ENCODE measurements around the gene PIGZ. TPM values are rescaled to one million over a fixed set of nuclear protein-coding genes. Genes with fewer than 3 reads are reported as not detected.
A peak's percentile ranks its signal among the peaks of the same experiment; 100 is the strongest.

PIGZ gene
- total and polyA plus RNA-seq, 9 of the 15 experiments (the other 6 are each of a cell fraction or from before 2014, with no cell fraction given), result 0.15 to 1.8 (median 0.76) TPM

DNA sequence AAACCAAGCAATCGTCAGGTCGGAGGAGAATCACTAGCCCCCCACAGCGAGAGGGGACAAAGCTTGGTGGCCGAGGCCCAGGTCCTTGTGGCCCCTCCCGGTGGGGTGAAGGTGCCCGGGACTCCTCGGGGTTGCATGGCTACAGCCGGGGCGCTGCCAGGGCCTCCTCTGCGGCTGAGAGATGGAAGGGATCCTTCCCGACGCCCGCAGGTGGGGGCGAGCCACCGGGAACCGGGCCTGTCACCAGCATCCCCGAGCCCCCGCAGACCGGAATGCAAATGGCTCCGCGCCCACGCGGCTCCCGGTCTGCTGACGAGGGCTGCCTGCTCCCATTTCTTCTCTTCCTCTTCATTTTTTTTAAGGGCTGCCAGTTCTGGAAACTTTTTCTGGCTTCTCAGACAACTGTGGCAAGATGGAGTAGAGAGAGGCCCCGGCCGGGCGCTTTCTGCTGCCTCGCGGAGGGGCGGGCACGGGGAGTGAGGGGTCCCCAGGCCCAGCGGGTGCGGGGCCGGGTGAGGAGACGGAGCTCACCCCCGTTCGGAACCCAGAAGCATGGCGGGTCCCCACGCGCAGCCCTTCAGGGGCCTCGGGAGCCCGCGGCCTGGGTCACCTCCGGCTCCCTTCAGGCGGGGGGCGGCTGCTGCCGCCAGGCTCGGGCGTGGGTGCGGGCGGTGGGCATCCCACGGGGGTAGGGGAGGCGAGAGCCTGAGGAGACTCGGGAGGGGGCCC, 33.5 kb upstream of the PIGZ start:
- DNase-seq (ENCODE audit: extremely low read depth in 1 of 4, low spot score in 3 of 4) (no peak), ATAC-seq (no peak; the same call in 2 of the 3 replicates), FAIRE-seq (no peak)
- BruUV-seq (replicated peaks), result no TSS peak
- peak overlapping the region in 1 of 2 experiments; percentile 96; a peak in 3 of 4 replicates for H3K9ac ChIP-seq (ENCODE audit: insufficient read depth in 1 of 2, low read depth in 2 of 2, low read length in 2 of 2)
- H3K27me3 ChIP-seq (ENCODE audit: control insufficient read depth in 2 of 2, insufficient read depth in 2 of 2, low read length in 2 of 2), result no peaks in the 10 kb centered on the region
- H3K4me3 ChIP-seq, result peak overlapping the region; percentile 38
- H3K79me2 ChIP-seq (ENCODE audit: control insufficient read depth, insufficient read depth, low read length), result no peaks in the 10 kb centered on the region
- intact Hi-C loops (cut with micrococcal nuclease), result loop anchor here (5.0 kb wide), 1 partner anchor 185 kb away; no protein-coding TSS in a partner anchor
- no peaks in the 10 kb centered on the region for H3K9me1 ChIP-seq (ENCODE audit: control insufficient read depth, insufficient read depth, low read length)
- in situ Hi-C loops (cut with MboI), result no loop called here
- H3K27ac ChIP-seq (ENCODE audit: extremely low read depth, low read depth, low read length), result peak overlapping the region; percentile 74; the same call in 2 of the 3 replicates
- H4K20me1 ChIP-seq (replicated peaks; ENCODE audit: control insufficient read depth, insufficient read depth, low read length), result no peaks in the 10 kb centered on the region
- no peaks in the 10 kb centered on the region for H3K9me3 ChIP-seq (replicated peaks; ENCODE audit: control insufficient read depth, insufficient read depth, low read depth, low read length)
- CTCF ChIA-PET (ENCODE audit: low intra/inter-chr PET ratio), result interaction anchor here (0.6 to 2.1 kb wide), 4 partner anchors 50 to 508 kb away, joined by 5 to 26 read pairs (median 8); no protein-coding TSS in a partner anchor
- H3K4me1 ChIP-seq (replicated peaks in 1 of 2; ENCODE audit: control insufficient read depth in 2 of 2, insufficient read depth in 2 of 2, low read length in 2 of 2), result peaks cover 2 to 37% of the 10 kb centered on the region in 2 experiments; a peak in 3 of 5 replicates
- no peaks in the 10 kb centered on the region for H3K36me3 ChIP-seq (ENCODE audit: control insufficient read depth, insufficient read depth, low read length)
- POLR2A ChIA-PET, result interaction anchor here (0.8 to 1.8 kb wide), 2 partner anchors 19 to 21 kb away, joined by 3 to 4 read pairs; no protein-coding TSS in a partner anchor
- WGBS (ENCODE audit: insufficient coverage, low coverage, missing lambda C conversion rate), result 88% methylated on average over 22 of the region's 55 CpGs
- peak overlapping the region; percentile 85 for H2AFZ ChIP-seq (ENCODE audit: low read depth, low read length)
- H3K4me2 ChIP-seq (ENCODE audit: insufficient read depth, low read length), result peak overlapping the region; percentile 39; the same call in 1 of the 2 replicates
- TF ChIP-seq HMGN3 (IDR thresholded peaks at IDR 0.05; ENCODE audit: borderline replicate concordance, extremely low read depth, insufficient read length, low read depth, low read length) (peak; percentile 41), RBM22 (IDR thresholded peaks at IDR 0.05; ENCODE audit: low read depth, low read length, poor library complexity, severe bottlenecking) (peak; percentile 22), TAF15 (IDR thresholded peaks at IDR 0.05; ENCODE audit: low read depth, low read length) (no peak), CTBP1 (IDR thresholded peaks at IDR 0.05; ENCODE audit: borderline replicate concordance) (no peak), HNRNPH1 (optimal IDR thresholded peaks at IDR 0.05; ENCODE audit: low read depth, low read length) (no peak), SIRT6 (IDR thresholded peaks at IDR 0.05; ENCODE audit: low read depth, low read length) (no peak), ZNF134 (CRISPR knock-in tag; conservative IDR thresholded peaks at IDR 0.05) (no peak), FOXM1 (IDR thresholded peaks at IDR 0.05; ENCODE audit: low read depth) (no peak), FOXM1 (CRISPR knock-in tag; IDR thresholded peaks at IDR 0.05; ENCODE audit: low read depth) (0 out of 2 replicates have a peak, but pooled peaks have one; percentile 18), TARDBP (IDR thresholded peaks at IDR 0.05) (no peak), ZNF766 (CRISPR knock-in tag; conservative IDR thresholded peaks at IDR 0.05) (no peak), ETV5 (CRISPR knock-in tag; IDR thresholded peaks at IDR 0.05; ENCODE audit: low read depth) (no peak), OTX1 (CRISPR knock-in tag; IDR thresholded peaks at IDR 0.05) (no peak), CAMTA2 (CRISPR knock-in tag; conservative IDR thresholded peaks at IDR 0.05) (no peak), LARP7 (IDR thresholded peaks at IDR 0.05) (no peak), MAFF (IDR thresholded peaks at IDR 0.05; ENCODE audit: low read length) (no peak), SETDB1 (IDR thresholded peaks at IDR 0.05; ENCODE audit: low read length) (no peak)
- TF ChIP-seq, protein P1, sequence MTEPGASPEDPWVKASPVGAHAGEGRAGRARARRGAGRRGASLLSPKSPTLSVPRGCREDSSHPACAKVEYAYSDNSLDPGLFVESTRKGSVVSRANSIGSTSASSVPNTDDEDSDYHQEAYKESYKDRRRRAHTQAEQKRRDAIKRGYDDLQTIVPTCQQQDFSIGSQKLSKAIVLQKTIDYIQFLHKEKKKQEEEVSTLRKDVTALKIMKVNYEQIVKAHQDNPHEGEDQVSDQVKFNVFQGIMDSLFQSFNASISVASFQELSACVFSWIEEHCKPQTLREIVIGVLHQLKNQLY (CRISPR knock-in tag; conservative IDR thresholded peaks at IDR 0.05), result no peak
- TF ChIP-seq, protein P2, sequence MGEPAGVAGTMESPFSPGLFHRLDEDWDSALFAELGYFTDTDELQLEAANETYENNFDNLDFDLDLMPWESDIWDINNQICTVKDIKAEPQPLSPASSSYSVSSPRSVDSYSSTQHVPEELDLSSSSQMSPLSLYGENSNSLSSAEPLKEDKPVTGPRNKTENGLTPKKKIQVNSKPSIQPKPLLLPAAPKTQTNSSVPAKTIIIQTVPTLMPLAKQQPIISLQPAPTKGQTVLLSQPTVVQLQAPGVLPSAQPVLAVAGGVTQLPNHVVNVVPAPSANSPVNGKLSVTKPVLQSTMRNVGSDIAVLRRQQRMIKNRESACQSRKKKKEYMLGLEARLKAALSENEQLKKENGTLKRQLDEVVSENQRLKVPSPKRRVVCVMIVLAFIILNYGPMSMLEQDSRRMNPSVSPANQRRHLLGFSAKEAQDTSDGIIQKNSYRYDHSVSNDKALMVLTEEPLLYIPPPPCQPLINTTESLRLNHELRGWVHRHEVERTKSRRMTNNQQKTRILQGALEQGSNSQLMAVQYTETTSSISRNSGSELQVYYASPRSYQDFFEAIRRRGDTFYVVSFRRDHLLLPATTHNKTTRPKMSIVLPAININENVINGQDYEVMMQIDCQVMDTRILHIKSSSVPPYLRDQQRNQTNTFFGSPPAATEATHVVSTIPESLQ (CRISPR knock-in tag; IDR thresholded peaks at IDR 0.05), result no peak
